Adipocyte (in vitro differentiated cells): ENCODE results near the gene GMDS.
A peak's percentile ranks its signal among the peaks of the same experiment; 100 is the strongest.

Experiments used
- DNase-seq: peaks from one replicate; pipeline ENCODE4 v3.0.0-alpha.2; 2015; ENCODE audit warnings: low read depth
- H3K27me3 ChIP-seq: replicated peaks from 2 replicates; pipeline ENCODE4 v1.7.0; 2013; ENCODE audit warnings: mild to moderate bottlenecking, low read length, moderate library complexity; ENCODE audit not compliant: control insufficient read depth, insufficient read depth
- H3K36me3 ChIP-seq: 2 replicates; pipeline ENCODE4 v1.7.0; 2013; ENCODE audit warnings: low read length, mild to moderate bottlenecking, moderate library complexity; ENCODE audit not compliant: control insufficient read depth, insufficient read depth, severe bottlenecking
- H3K4me1 ChIP-seq: 2 replicates; pipeline ENCODE4 v1.7.0; 2013; ENCODE audit warnings: mild to moderate bottlenecking, low read length, moderate library complexity; ENCODE audit not compliant: control insufficient read depth, insufficient read depth
- H3K4me3 ChIP-seq: 2 replicates; pipeline ENCODE4 v1.7.0; 2013; ENCODE audit warnings: mild to moderate bottlenecking, low read length, moderate library complexity
- H3K9ac ChIP-seq: 2 replicates; pipeline ENCODE4 v1.7.0; 2013; ENCODE audit warnings: mild to moderate bottlenecking, low read length, moderate library complexity
- H3K9me3 ChIP-seq: 2 replicates; pipeline ENCODE4 v1.7.0; 2013; ENCODE audit warnings: mild to moderate bottlenecking, low read length, moderate library complexity; ENCODE audit not compliant: control insufficient read depth

GMDS gene

GRCh38 chr6:1950631-1951030 lies 294.8 kb downstream of the GMDS start:
- no peaks in the 10 kb centered on the region for H3K4me1 ChIP-seq
- no peak for DNase-seq
- no peaks in the 10 kb centered on the region for H3K9me3 ChIP-seq
- no peak overlapping the region for H3K9ac ChIP-seq
- no peaks in the 10 kb centered on the region for H3K27me3 ChIP-seq
- H3K4me3 ChIP-seq, result no peak overlapping the region
- no peaks in the 10 kb centered on the region for H3K36me3 ChIP-seq

- Histone ChIP-seq H3K36me3 (no peaks in the 10 kb centered on the region), H3K9ac (no peak overlapping the region), H3K9me3 (no peaks in the 10 kb centered on the region), H3K4me3 (no peak overlapping the region), H3K4me1 (peaks cover 6% of the 10 kb centered on the region), H3K27me3 (no peaks in the 10 kb centered on the region)
- peak; percentile 73 for DNase-seq
Observed at GRCh38 chr6:1949538-1949937, 295.9 kb downstream of the GMDS start.

DNA sequence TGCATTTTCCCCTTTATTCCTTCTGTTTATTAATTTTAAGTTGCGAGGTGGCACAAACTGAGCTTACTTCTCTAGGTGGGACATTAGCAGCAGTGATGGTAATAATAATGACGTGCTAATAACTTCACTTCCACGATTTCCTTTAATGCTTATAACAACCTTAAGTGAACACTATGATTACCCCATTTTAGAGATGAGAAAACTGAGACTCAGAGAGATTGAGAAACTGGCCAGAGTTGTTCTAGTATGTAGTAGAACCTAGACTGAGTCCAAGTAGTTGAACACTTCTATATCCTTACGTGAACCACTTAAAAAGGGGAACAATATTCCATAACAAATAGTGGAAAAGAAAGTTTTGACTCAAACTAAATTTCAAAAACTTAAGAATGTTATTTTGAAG lies 297.5 kb downstream of the GMDS start:
- no peak overlapping the region for H3K9ac ChIP-seq
- no peak overlapping the region for H3K4me3 ChIP-seq
- H3K4me1 ChIP-seq, result peaks cover 6% of the 10 kb centered on the region
- no peaks in the 10 kb centered on the region for H3K9me3 ChIP-seq
- no peaks in the 10 kb centered on the region for H3K27me3 ChIP-seq
- DNase-seq, result no peak
- no peaks in the 10 kb centered on the region for H3K36me3 ChIP-seq

DNA sequence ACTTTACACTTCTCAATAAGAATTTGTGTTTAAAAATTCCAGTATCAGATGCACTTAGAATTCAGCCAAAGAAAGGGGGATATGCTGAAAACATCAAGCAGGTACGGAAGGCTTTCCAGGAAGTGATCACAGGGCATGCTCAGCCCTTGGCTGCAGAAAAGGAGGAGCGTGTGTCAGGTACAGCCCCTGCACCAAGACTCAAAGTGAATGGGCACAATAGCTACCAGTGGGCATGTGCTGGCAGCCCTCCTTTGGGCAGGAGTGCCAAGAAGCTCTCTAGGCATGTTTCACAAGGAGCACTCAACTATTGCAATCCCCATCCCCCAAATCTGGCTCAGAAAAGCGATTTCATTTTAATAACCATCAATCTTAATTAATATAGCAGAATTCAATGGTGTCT lies 298.8 kb downstream of the GMDS start:
- Histone ChIP-seq H3K4me3 (no peak overlapping the region), H3K9ac (no peak overlapping the region), H3K36me3 (no peaks in the 10 kb centered on the region), H3K27me3 (no peaks in the 10 kb centered on the region), H3K9me3 (no peaks in the 10 kb centered on the region), H3K4me1 (peaks cover 6% of the 10 kb centered on the region)
- DNase-seq, result no peak

- H3K36me3 ChIP-seq, result no peaks in the 10 kb centered on the region
- H3K9me3 ChIP-seq, result no peaks in the 10 kb centered on the region
- DNase-seq, result no peak
- H3K27me3 ChIP-seq, result no peaks in the 10 kb centered on the region
- peaks cover 6% of the 10 kb centered on the region for H3K4me1 ChIP-seq
- H3K9ac ChIP-seq, result no peak overlapping the region
- H3K4me3 ChIP-seq, result no peak overlapping the region
Observed at GRCh38 chr6:1945235-1945832, 300.1 kb downstream of the GMDS start.

GRCh38 chr6:1942834-1943233 lies 302.6 kb downstream of the GMDS start:
- Histone ChIP-seq H3K9me3 (no peaks in the 10 kb centered on the region), H3K36me3 (no peaks in the 10 kb centered on the region), H3K27me3 (no peaks in the 10 kb centered on the region), H3K9ac (no peak overlapping the region), H3K4me3 (no peak overlapping the region), H3K4me1 (peaks cover 6% of the 10 kb centered on the region)
- DNase-seq, result no peak

DNA sequence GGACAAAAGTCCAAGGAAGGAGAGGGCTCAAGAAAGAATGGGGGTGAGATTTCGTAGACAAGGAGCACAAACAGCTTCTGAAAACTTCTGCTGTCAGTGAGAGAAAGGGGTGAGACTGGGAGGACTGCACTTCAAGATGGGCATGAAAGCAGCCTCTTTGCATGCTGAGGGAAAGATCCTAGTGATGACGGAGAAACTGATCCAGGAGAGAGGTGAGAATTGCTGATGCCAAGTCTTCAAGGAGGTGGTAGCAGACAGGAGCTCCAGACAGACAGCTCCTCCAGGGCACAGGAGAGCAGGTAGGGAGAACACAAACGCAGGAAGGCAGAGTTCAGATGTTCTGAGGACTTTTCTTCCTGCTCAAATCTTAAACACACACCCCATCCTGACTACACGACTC lies 303.9 kb downstream of the GMDS start:
- H3K36me3 ChIP-seq, result no peaks in the 10 kb centered on the region
- H3K4me1 ChIP-seq, result peaks cover 6% of the 10 kb centered on the region
- DNase-seq, result no peak
- H3K27me3 ChIP-seq, result no peaks in the 10 kb centered on the region
- no peak overlapping the region for H3K9ac ChIP-seq
- no peak overlapping the region for H3K4me3 ChIP-seq
- no peaks in the 10 kb centered on the region for H3K9me3 ChIP-seq

DNA sequence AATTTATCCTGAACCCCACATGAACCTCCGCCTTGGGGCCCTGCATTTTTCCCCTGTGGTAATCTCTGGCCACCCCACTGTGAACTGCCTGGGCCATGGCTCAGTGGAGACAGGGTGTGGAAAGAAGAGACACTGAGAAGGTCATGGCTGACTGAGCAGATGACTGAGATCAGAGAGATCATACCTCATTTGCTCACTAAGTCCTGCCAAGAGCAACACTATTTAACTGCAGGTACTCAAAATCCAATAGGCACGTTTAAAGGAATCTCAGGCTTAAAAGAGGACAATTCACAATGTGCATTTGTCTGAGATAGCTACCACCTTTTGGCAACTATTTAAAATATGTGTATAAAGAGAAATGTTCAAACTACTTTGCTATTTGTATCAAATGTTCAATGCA lies 305.0 kb downstream of the GMDS start:
- no peak overlapping the region for H3K4me3 ChIP-seq
- no peaks in the 10 kb centered on the region for H3K9me3 ChIP-seq
- no peak overlapping the region for H3K9ac ChIP-seq
- H3K4me1 ChIP-seq, result peaks cover 6% of the 10 kb centered on the region
- H3K36me3 ChIP-seq, result no peaks in the 10 kb centered on the region
- no peak for DNase-seq
- H3K27me3 ChIP-seq, result no peaks in the 10 kb centered on the region

- H3K36me3 ChIP-seq, result no peaks in the 10 kb centered on the region
- H3K4me3 ChIP-seq, result no peak overlapping the region
- H3K9ac ChIP-seq, result no peak overlapping the region
- H3K9me3 ChIP-seq, result peaks cover 4% of the 10 kb centered on the region
- no peak for DNase-seq
- peaks cover 6% of the 10 kb centered on the region for H3K4me1 ChIP-seq
- H3K27me3 ChIP-seq, result no peaks in the 10 kb centered on the region
Observed at GRCh38 chr6:1933292-1933691, 312.1 kb downstream of the GMDS start.

DNA sequence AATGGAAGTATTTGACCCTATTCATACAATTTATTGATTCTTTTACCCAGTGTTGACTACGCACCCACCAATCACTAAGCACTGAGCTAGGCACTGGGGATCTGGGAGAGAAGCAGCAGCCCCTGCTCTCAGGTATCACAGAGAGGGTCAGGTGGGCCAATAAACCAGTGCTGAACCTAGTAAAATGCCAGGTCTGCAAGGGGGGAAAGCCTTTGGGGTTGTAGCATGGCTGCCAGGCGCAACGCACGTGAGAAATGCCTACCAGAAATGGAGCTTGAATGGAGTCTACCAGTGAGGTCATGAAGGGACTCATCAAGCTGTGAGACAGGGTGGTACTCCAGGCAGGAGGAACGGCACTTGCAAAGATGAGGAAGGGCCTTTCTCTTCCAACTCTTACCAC lies 313.6 kb downstream of the GMDS start:
- H3K9me3 ChIP-seq, result peaks cover 4% of the 10 kb centered on the region
- H3K27me3 ChIP-seq, result no peaks in the 10 kb centered on the region
- H3K36me3 ChIP-seq, result no peaks in the 10 kb centered on the region
- H3K4me1 ChIP-seq, result peaks cover 6% of the 10 kb centered on the region
- H3K4me3 ChIP-seq, result no peak overlapping the region
- no peak for DNase-seq
- H3K9ac ChIP-seq, result no peak overlapping the region

DNA sequence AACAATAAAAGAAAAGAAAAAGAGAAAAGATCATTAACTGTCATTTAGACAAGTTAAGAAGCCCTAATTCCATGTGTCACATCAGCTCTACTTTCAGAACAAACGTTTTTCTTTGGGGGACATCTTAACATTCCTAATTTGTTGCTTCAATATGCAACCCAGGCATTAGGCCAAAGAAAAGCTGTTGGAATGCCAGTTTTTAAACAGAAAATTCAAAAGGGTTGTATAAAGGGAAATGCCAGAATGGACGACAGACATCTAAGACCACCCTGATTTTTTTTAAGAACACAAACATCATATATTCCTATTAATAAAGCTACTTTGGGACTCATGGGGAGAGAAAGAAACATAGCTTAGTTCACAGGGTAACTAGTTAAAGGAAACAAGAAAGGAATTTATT lies 315.0 kb downstream of the GMDS start:
- Histone ChIP-seq H3K36me3 (no peaks in the 10 kb centered on the region), H3K4me1 (peaks cover 6% of the 10 kb centered on the region), H3K9ac (no peak overlapping the region), H3K9me3 (peaks cover 4% of the 10 kb centered on the region), H3K27me3 (no peaks in the 10 kb centered on the region), H3K4me3 (no peak overlapping the region)
- DNase-seq, result peak; percentile 50

GRCh38 chr6:1929931-1930330 lies 315.5 kb downstream of the GMDS start:
- no peak for DNase-seq
- Histone ChIP-seq H3K4me3 (no peak overlapping the region), H3K9ac (no peak overlapping the region), H3K9me3 (peaks cover 4% of the 10 kb centered on the region), H3K36me3 (no peaks in the 10 kb centered on the region), H3K4me1 (peaks cover 6% of the 10 kb centered on the region), H3K27me3 (no peaks in the 10 kb centered on the region)
